Mesendoderm (in vitro differentiated cells): ENCODE results near the gene SYNGR2.

ENCODE experiments used
- DNase-seq: peaks from one replicate; pipeline ENCODE4 v3.0.0; 2013
- H2AK5ac ChIP-seq: 2 replicates; pipeline ENCODE4 v1.6.1; 2013; ENCODE audit warnings: low read length, inconsistent platforms
- H2BK120ac ChIP-seq: 2 replicates; pipeline ENCODE4 v1.6.1; 2013; ENCODE audit warnings: low read depth, mild to moderate bottlenecking, low read length, moderate library complexity, mixed read lengths
- H2BK15ac ChIP-seq: replicated peaks from 2 replicates; pipeline ENCODE4 v1.6.1; 2013; ENCODE audit warnings: low read depth, mild to moderate bottlenecking, moderate library complexity
- H2BK5ac ChIP-seq: 2 replicates; pipeline ENCODE4 v1.6.1; 2013; ENCODE audit warnings: low read length, inconsistent platforms
- H3K18ac ChIP-seq: 2 replicates; pipeline ENCODE4 v1.6.1; 2013; ENCODE audit warnings: mild to moderate bottlenecking, low read length, mixed read lengths
- H3K23ac ChIP-seq: one replicate; pipeline ENCODE4 v1.6.1; 2013; ENCODE audit warnings: low read length
- H3K27ac ChIP-seq: 2 replicates; pipeline ENCODE4 v1.5.1; 2013; ENCODE audit warnings: low read depth, mild to moderate bottlenecking, inconsistent platforms, low read length, moderate library complexity
- H3K27me3 ChIP-seq: 2 replicates; pipeline ENCODE4 v1.6.1; 2013; ENCODE audit warnings: low read length, control low read depth, mild to moderate bottlenecking, inconsistent platforms; ENCODE audit not compliant: insufficient read depth, poor library complexity
- H3K36me3 ChIP-seq: 2 replicates; pipeline ENCODE4 v1.6.1; 2013; ENCODE audit warnings: low read length, inconsistent platforms; ENCODE audit not compliant: control insufficient read depth, insufficient read depth
- H3K4ac ChIP-seq: one replicate; pipeline ENCODE4 v1.6.1; 2013; ENCODE audit warnings: low read depth, mild to moderate bottlenecking, low read length, moderate library complexity
- H3K4me1 ChIP-seq: 2 replicates; pipeline ENCODE4 v1.6.1; 2013; ENCODE audit warnings: low read depth, low read length, inconsistent platforms; ENCODE audit not compliant: control insufficient read depth
- H3K4me2 ChIP-seq: 2 replicates; pipeline ENCODE4 v1.6.1; 2013; ENCODE audit warnings: low read length
- H3K4me3 ChIP-seq: 2 replicates; pipeline ENCODE4 v1.5.1; 2013; ENCODE audit warnings: mild to moderate bottlenecking, low read length
- H3K56ac ChIP-seq: one replicate; pipeline ENCODE4 v1.6.1; 2013; ENCODE audit warnings: low read length
- H3K79me1 ChIP-seq: 2 replicates; pipeline ENCODE4 v1.6.1; 2013; ENCODE audit warnings: low read length, inconsistent platforms
- H3K79me2 ChIP-seq: 2 replicates; pipeline ENCODE4 v1.6.1; 2013; ENCODE audit warnings: mild to moderate bottlenecking, low read length; ENCODE audit not compliant: control insufficient read depth, insufficient read depth
- H3K9ac ChIP-seq: 2 replicates; pipeline ENCODE4 v1.6.1; 2013; ENCODE audit warnings: low read length, inconsistent platforms
- H4K5ac ChIP-seq: one replicate; pipeline ENCODE4 v1.6.1; 2013; ENCODE audit warnings: low read length
- H4K8ac ChIP-seq: one replicate; pipeline ENCODE4 v1.6.1; 2013; ENCODE audit warnings: low read depth, mild to moderate bottlenecking, control low read depth, low read length, moderate library complexity
- WGBS: extraction: QIAGEN DNeasy Blood & Tissue Kit; methylation state at CpG from one replicate; pipeline ENCODE4 v1.1.7; 2013; ENCODE audit warnings: low lambda C conversion rate, missing lambda C conversion rate; ENCODE audit not compliant: insufficient coverage; ENCODE audit errors: extremely low coverage; 5-methylcytosine and 5-hydroxymethylcytosine counted together

Gene SYNGR2

DNA sequence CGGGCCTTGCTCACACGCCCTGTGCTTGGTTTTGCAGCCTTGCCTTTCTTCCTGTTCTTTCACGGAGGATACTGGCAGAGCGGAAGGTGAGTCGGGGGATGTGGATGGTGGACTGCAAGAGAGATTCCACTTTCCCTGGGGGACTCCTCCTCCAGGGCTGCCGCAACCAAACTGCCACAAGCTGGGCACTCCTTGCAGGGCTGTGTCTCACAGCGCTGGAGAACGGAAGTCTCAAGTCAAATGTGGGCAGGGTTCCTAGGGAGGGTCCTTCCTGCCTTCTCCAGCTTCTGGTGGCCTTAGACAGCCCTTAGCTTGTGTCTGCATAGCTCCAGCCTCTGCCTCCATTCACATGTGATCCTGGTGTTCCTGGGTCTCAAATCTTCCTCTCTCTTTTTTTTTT, 34.3 kb downstream of the SYNGR2 start:
- Histone ChIP-seq H3K56ac (no peak overlapping the region), H3K4me1 (peaks cover 5% of the 10 kb centered on the region), H3K27ac (no peak overlapping the region), H3K23ac (no peak overlapping the region), H3K27me3 (no peaks in the 10 kb centered on the region), H3K9ac (no peak overlapping the region), H3K18ac (no peak overlapping the region), H3K36me3 (no peaks in the 10 kb centered on the region), H3K4me2 (no peak overlapping the region), H2BK5ac (no peak overlapping the region), H2BK120ac (no peak overlapping the region), H2AK5ac (no peak overlapping the region), H3K79me1 (peaks cover 4% of the 10 kb centered on the region), H3K4me3 (no peak overlapping the region), H2BK15ac (no peak overlapping the region), H4K8ac (no peak overlapping the region), H3K4ac (no peak overlapping the region), H4K5ac (no peak overlapping the region), H3K79me2 (no peaks in the 10 kb centered on the region)
- WGBS = no CpG with 5 or more reads among the region's 8 CpGs
- no peak for DNase-seq

DNA sequence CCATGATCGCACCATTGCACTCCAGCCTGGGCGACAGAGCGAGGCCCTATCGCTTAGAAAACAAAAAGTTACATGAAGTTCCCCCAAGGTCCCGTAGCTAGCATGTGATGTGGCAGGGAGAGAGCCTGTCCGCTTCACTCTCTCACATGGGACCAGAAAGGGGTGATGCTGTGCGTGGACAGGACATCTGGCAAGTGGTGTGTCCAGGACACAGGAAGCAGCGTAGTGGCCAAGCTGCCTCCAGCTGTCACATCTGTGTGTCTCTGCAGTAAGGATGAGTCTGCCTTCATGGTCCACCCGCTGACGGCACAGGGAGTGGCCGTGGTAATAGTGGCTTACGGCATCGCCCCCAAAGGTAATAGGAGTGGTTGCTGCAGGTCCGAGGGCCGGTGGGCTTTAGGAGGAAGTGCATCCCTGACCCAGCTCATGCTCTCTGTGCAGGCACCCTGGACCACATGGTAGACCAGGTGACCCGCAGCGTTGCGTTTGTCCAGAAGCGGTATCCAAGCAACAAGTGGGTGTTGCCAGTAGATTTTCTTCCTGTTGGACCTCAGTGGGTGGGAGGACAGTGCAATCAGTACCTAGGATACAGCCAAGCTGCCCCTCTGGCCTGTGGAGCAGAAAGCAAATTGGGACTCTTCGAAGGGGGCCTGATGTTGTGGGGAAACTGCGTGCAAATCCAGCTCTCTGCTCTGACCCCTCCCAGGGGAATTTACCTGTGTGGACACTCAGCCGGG, 36.2 kb downstream of the SYNGR2 start:
- Histone ChIP-seq H2BK120ac (no peak overlapping the region), H3K36me3 (no peaks in the 10 kb centered on the region), H3K79me1 (peaks cover 4% of the 10 kb centered on the region)

DNA sequence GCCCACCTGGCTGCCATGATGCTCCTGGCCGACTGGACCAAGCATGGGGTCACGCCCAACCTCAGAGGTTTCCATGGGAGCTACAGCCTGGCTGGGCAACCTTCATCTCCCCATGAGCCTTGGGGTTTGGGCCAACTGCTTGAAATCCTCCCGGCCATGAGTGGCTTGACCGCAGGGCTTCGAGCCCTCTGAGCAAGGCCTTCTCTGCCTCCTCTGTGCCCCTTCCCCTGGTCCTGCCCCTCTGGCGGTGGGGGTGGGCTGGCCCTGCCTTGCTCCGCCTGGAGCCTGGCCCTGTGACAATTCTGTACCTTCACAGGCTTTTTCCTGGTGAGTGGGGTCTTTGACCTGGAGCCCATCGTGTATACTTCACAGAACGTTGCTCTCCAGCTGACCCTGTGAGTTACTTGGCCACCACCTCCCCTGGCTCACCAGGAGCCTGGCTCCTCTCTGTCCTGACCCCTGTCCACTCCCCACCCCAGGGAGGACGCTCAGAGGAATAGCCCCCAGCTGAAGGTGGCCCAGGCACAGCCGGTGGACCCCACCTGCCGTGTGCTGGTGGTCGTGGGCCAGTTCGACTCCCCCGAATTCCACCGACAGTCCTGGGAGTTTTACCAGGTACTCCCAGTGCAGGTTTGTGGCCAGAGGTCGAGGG, 36.9 kb downstream of the SYNGR2 start:
- peaks cover 4% of the 10 kb centered on the region for H3K79me1 ChIP-seq
- no peak overlapping the region for H4K8ac ChIP-seq
- H2BK120ac ChIP-seq = no peak overlapping the region
- no peak overlapping the region for H4K5ac ChIP-seq
- no peaks in the 10 kb centered on the region for H3K36me3 ChIP-seq
- no CpG with 5 or more reads among the region's 17 CpGs for WGBS
- H2BK5ac ChIP-seq = no peak overlapping the region
- no peak overlapping the region for H3K4ac ChIP-seq
- no peak overlapping the region for H3K4me3 ChIP-seq
- DNase-seq = no peak
- no peaks in the 10 kb centered on the region for H3K4me1 ChIP-seq
- no peaks in the 10 kb centered on the region for H3K79me2 ChIP-seq
- H3K27ac ChIP-seq = no peak overlapping the region
- no peak overlapping the region for H2BK15ac ChIP-seq
- H3K56ac ChIP-seq = no peak overlapping the region
- H3K27me3 ChIP-seq = no peaks in the 10 kb centered on the region
- H3K23ac ChIP-seq = no peak overlapping the region
- H2AK5ac ChIP-seq = no peak overlapping the region
- H3K18ac ChIP-seq = no peak overlapping the region
- H3K4me2 ChIP-seq = no peak overlapping the region
- H3K9ac ChIP-seq = no peak overlapping the region

More for the DNA sequence above, 36.2 kb downstream of the SYNGR2 start:
- H2BK15ac ChIP-seq = no peak overlapping the region
- no peak overlapping the region for H3K27ac ChIP-seq
- no peaks in the 10 kb centered on the region for H3K27me3 ChIP-seq
- no peaks in the 10 kb centered on the region for H3K79me2 ChIP-seq
- H3K4ac ChIP-seq = no peak overlapping the region
- DNase-seq = no peak
- H2AK5ac ChIP-seq = no peak overlapping the region
- H3K9ac ChIP-seq = no peak overlapping the region
- H3K4me1 ChIP-seq = no peaks in the 10 kb centered on the region
- H3K56ac ChIP-seq = no peak overlapping the region
- H4K8ac ChIP-seq = no peak overlapping the region
- no peak overlapping the region for H3K23ac ChIP-seq
- H3K4me3 ChIP-seq = no peak overlapping the region
- H3K4me2 ChIP-seq = no peak overlapping the region
- H2BK5ac ChIP-seq = no peak overlapping the region
- H3K18ac ChIP-seq = no peak overlapping the region
- no peak overlapping the region for H4K5ac ChIP-seq
- WGBS = no CpG with 5 or more reads among the region's 22 CpGs

- H3K36me3 ChIP-seq = no peaks in the 10 kb centered on the region
- H4K8ac ChIP-seq = no peak overlapping the region
- H4K5ac ChIP-seq = no peak overlapping the region
- DNase-seq = peak; percentile 44
- no peak overlapping the region for H3K56ac ChIP-seq
- H3K9ac ChIP-seq = no peak overlapping the region
- no peaks in the 10 kb centered on the region for H3K4me1 ChIP-seq
- WGBS = no CpG with 5 or more reads among the region's 7 CpGs
- H3K27ac ChIP-seq = no peak overlapping the region
- no peak overlapping the region for H2BK120ac ChIP-seq
- H2AK5ac ChIP-seq = no peak overlapping the region
- no peak overlapping the region for H3K4ac ChIP-seq
- H3K79me2 ChIP-seq = no peaks in the 10 kb centered on the region
- no peak overlapping the region for H2BK5ac ChIP-seq
- no peak overlapping the region for H3K4me3 ChIP-seq
- no peak overlapping the region for H3K18ac ChIP-seq
- no peaks in the 10 kb centered on the region for H3K79me1 ChIP-seq
- H3K23ac ChIP-seq = no peak overlapping the region
- H2BK15ac ChIP-seq = no peak overlapping the region
- no peak overlapping the region for H3K4me2 ChIP-seq
- no peaks in the 10 kb centered on the region for H3K27me3 ChIP-seq
Observed at GRCh38 chr17:78206298-78206697, 37.9 kb downstream of the SYNGR2 start.

GRCh38 chr17:78208486-78208885, 40.1 kb downstream of the SYNGR2 start:
- no peak overlapping the region for H3K23ac ChIP-seq
- no peak overlapping the region for H2AK5ac ChIP-seq
- no peak for DNase-seq
- no peak overlapping the region for H2BK15ac ChIP-seq
- H3K27me3 ChIP-seq = no peaks in the 10 kb centered on the region
- H4K8ac ChIP-seq = no peak overlapping the region
- no peak overlapping the region for H2BK5ac ChIP-seq
- no peaks in the 10 kb centered on the region for H3K79me1 ChIP-seq
- no peak overlapping the region for H2BK120ac ChIP-seq
- no peaks in the 10 kb centered on the region for H3K4me1 ChIP-seq
- H3K4me2 ChIP-seq = no peak overlapping the region
- H3K18ac ChIP-seq = no peak overlapping the region
- H3K4ac ChIP-seq = no peak overlapping the region
- H3K9ac ChIP-seq = no peak overlapping the region
- H4K5ac ChIP-seq = no peak overlapping the region
- H3K4me3 ChIP-seq = no peak overlapping the region
- WGBS = no CpG with 5 or more reads among the region's 3 CpGs
- H3K36me3 ChIP-seq = no peaks in the 10 kb centered on the region
- H3K27ac ChIP-seq = no peak overlapping the region
- no peaks in the 10 kb centered on the region for H3K79me2 ChIP-seq
- H3K56ac ChIP-seq = no peak overlapping the region
